ENCODE data around the gene LPP.

Gene LPP

DNA sequence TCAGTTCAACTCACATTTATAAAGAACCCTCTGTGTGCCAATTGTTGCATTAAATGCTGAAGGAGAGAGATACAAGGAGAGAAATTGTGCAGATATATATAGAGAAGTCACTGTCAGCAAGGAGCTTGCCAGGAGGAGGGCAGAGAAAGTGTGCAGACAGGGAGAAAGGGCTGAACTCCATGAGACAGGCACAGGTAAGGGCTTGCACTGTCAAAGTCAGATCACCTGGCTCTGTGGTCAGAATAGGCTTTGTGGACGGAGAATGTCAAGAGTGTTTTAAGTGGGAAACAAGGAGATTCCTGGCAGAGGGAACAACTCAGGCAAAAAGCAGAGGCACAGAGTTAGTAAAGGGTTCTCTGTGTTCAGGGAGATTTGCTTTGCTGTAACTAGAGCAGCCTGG, 714.8 kb downstream of the LPP start:
- no peak for DNase-seq

DNA sequence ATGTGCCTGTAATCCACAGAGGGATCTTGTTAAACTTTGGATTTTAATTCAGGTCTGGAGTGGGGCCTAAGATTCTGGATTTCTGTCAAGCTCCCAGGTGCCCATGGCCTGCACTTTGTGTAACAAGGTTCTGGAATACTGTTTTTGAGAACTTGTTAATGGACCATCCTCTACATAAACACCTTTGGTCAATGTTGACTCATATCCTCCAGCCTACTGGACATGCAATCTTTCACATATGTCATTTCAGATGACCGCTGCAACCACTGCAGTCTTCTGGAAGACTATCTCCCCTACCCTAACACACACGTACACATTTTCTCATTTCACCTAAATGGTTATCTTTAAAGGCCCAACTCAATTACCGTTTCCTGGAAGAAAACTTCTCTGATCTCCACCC, 715.7 kb downstream of the LPP start:
- no peak for DNase-seq

DNA sequence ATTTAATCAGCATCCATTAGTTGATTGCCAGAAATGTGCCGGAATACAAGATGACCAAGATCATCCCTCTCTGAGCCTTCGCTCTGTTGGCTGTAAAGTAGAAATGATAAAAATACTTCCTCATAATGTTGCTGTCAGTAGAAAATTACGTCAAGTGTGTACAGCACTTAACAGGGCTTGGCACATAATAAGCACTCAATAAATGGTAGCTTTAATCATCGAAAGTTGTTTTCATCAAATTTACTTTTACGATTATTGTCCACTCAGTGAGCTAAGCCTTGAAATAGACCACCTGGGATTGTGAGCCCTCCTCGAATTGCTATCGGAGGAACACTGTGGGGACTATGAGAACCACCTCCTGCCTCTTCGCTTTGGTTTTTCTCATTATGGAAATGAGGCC, 716.5 kb downstream of the LPP start:
- no peak for DNase-seq

DNA sequence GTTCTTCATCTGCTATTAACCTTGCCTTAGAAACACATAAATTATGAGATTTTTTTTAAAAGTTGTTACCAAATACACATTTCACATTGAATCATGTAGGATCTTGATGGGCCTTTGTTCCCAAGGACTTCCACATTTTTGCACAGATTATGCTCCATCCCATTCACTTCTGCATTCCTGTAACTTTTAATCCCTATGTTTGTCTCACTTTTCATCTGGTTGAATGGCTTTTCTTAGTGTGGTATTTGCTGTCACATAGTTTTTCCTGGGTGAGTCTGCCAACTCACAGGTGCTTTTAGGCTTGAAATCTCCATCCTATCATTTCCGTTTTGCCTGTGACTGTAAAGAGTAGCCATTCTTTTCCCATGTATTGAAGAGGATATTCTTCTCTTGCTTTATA, 720.6 kb downstream of the LPP start:
- DNase-seq: no peak

DNA sequence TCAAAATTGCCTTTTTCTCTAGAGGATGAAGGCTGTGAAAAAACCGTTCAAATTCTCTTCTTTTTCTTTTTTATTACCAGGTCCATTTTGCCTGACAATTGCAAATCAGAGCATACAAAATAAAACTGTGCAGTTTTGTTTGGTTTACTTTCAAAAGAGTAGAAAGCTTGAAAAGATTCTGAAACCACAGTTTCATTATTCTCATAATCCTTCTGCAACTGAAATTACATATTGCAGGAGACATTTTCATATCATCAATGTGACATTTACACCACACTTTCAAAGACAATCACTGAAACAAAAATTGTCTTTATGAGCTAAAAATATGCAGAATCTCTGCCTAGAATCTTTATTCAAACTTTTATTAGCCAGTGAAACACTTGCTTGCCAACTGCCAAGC, 721.5 kb downstream of the LPP start:
- DNase-seq: no peak

DNA sequence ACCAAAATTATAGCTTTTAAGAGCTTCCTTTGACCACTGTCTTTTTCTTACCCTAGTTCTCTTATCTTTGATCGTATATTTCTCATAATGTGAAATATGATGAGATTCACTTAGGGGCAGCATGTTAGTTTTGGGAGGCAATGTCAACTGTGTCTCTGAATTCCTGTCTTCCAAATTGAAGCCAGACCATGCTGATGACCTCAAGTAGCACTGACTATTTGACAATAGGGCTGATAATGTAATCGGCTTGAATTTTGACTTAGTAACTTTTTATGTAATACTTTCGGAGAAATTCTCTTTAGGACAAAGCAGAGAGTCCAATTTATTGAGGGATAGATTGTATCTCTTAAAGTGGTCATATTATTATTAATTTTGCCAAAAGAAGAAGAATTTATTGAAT, 722.4 kb downstream of the LPP start:
- DNase-seq: no peak

DNA sequence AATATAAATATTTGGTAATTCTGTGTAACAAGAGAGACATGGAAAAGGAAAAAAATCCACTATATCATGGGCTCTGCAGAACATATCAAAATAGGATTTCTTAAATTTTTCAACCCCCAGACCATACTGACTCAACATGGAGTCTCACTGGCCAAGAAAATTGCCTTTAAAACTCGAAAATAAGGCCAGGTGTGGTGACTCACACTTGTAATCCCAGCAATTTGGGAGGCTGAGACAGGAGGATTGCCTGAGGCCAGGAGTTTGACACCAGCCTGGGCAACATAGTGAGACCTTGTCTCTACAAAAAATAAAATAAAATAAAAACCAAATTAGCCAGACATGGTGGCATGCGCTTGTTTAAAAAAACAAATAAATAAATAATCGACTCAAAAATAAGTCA, 723.4 kb downstream of the LPP start:
- no peak for DNase-seq

DNA sequence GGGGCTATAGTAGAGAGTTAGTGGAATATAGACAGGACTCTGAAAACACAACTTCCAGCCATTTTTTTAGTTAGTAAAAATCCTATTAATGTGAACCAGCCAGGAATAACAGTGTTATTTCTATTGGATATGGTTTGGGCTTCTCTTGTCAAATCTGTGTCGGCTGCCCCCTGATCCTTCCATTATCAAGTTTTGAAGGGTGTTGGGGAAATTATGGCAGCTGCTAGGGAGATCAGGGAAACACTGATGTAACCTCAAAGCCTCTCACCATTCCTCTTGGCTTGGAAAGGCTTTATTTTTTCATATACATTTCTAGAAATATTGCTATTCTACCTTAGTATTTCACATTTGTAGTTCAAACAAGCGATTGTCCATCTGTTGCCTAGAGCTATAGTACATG, 724.1 kb downstream of the LPP start:
- no peak for DNase-seq

DNA sequence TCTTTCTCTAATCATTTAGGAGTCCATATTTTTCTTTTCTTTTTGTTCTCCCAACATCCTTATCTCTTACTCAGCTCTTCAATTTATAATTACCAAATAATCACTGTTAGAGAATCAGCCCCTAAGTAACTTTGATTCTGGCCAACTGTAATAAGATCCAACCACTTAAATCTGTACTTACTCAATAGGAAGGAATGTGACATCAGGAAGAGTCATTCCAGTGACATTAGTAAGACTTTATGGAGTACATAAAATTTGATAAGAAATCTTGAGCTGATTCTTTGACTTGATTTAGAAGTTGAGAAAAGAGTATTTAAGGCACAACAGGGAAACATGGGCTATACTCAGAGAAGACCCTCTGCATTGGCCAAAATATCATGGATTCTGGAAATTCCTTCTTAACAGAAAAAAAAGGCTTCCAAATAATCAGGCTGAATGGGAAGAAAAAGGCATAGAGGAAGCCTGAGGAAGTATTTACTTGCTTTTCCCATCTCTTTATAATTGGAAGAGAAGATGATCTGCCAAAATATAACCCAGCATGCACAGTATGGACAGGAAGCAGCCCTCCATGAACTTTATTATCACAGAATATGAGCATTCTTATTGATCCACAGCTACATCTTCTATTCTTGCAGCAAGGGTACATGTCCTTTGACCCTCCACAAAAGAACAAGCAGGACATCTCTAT, 728.1 kb downstream of the LPP start:
- no peak for DNase-seq

DNA sequence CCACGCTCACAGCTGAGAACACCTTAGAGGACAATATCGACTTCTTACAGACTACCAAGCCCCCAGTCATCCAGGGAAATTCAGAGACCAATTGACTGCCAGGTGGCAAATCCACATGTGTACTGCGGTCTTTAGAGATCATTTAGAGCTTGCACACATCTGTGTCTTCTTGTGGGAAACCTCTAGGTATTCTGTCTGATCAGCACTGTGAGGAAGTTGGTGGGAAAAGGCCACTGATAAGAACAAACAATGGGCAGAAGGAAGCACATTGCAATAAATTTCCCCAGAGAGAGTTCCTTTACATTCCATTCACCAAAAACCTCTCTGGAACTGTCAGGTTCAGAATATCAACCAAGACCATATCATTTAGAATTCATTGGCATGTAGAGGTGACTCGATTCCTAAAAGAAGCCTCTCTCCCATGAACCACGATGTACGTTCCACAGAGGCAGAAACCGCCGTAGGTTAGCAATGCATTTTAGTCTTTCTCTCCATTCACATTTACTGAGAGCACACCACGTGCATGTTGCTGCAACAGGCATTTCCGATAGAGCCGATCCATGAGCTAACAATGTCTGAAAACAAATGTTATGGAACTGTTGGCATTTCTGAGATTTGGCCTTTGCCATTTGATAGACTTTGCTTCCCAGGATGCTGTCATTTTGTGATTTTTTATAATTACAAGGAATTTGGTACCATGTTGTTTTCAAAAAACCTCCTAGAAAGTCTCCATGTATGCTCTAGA, 730.5 kb downstream of the LPP start:
- no peak for DNase-seq

DNA sequence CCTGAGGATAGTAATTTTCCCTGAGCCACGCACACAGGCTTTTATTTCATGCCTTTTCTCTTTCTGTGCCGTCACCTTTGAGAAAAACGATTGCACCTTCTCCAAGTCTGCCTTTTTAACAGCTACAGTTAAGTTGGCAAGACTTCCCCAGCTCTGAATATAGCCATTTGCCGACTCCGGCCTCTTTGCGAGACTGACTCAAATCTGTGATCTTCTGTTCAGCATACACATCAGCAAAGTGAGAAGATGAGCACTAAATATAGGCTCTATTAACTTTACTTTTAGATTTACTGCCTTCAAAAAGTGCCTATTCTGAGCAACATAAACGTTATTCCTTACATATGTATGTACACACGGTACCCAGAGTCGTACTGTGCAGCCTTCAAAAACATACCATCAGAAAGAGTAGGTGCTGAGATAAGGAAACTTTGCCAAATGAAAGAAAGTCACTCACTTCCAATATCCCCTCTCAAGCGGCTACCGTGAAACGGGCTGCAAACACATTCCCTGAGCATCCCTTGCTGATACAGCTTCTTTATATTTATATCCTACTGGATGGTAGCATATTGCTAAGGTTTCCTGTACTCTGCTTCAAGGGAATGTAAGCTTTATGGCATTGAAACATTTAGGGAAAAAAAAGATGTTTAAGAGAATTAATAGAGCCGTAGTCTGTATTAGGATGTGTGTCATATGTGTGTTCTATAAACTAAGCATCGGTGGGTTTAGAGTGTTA, 734.5 kb downstream of the LPP start:
- no peak for DNase-seq

DNA sequence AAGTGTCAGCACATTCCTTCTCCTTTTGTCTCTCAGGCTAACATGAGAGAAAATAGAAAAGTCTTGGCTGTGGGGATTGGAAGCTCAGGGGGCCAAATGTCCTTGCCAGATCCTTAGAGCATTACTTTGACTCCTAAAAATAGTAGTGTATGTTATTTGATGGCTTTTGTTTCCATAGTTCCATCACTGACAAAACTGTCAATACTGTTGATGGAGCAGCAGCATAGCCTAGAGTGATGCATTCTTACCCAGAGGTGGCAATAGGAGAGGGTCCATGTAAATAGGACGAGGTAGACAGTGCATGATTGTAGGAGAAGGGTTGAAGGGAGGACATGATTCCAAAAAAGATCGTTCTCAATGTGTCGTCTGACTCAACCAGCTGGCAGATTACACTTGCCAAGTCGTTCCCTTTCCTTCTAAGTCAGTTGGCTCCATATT, 735.1 kb downstream of the LPP start:
- no peak for DNase-seq

DNA sequence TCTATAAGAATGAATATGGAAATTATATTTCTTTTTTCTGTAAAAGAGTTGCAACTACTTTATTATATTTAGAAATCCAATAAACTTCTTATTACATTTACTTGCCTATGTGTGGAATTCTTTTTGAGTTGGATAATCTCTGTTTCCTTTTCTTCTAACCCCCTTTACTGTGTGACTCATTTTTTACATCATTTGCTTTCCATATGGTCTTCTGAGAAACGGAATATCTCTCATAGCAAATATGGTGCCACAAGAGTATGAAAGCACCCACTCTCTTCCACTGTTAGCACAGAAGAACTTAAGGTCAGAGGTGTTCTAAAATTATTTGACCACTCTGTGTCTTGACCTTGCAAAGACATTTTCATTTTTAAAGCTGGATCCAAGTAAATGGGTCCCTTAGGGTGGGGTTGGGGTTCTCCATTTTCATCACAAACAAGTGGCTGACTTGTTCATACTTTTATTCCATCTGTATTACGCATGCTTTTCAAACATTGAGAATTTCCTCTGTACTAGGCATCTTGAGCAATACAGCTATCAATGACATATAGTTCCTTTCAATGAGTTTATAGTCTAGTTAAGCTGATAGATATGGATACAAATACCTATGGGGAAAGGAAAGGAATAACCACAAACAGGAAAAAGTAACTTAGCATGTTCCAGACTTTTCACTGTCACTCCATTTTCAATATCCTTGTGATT, 736.8 kb downstream of the LPP start:
- no peak for DNase-seq

DNA sequence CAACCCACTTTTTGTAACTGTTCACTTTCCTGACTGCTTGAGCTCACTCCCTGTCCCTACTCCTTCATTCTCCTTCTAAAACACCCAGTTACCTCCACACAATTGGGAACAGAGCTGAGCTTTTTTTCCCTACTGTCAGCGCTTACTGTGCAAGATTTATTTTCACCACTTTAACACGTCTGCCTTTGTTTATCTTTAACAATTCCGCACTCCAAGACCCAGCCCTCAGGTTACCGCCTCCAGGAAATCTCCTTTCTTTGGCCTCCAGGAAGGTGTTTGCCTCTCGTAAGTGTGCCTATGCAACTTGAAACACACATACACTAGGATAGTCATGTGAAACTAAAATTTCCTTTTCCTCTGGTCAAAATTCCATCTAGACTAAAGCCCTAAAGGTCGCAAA, 745.9 kb downstream of the LPP start:
- no peak for DNase-seq

DNA sequence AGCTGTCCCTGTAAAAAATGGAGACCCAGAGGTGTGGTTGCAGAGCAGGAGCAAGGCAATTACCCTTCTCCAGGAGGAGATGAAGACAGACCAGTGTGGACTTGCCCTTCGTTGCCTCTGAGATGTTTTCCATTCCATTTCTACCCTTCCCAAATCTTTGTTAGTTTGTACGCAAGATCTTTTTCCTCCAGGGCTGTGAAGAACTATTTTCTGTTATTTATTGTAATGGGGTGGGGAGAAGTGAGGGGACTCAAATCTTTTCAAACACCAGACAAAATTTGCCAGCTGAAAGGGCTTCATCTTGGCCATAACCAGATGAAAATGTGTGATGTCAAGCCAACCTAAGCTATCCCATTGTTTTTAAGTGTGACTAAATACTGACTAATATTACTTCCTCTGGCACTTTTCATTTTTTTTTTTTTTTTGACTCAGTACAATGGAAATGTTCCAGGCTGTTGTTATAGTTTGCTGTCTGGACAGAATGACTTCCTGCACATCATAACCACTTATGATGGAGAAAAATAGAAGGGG, 746.5 kb downstream of the LPP start:
- no peak for DNase-seq

DNA sequence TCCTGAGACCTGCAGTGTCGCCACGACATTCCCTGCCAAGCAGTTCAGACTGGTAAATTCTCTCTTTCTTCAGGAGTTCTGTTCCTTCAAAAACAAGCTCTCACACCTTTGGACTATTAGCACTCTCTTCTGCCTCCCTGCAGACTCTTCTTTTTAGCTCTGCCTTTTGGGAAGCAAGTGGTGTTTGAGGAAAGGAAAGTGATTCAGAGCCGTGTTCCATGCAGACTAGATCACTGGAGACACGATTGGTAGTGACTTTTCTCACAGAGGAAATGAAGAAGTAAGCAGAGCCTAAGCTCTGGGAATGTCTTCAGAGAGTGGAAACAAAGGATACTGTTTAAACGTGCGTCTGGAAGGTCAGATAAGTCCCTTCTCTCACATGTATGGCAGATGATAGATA, 747.2 kb downstream of the LPP start:
- no peak for DNase-seq

DNA sequence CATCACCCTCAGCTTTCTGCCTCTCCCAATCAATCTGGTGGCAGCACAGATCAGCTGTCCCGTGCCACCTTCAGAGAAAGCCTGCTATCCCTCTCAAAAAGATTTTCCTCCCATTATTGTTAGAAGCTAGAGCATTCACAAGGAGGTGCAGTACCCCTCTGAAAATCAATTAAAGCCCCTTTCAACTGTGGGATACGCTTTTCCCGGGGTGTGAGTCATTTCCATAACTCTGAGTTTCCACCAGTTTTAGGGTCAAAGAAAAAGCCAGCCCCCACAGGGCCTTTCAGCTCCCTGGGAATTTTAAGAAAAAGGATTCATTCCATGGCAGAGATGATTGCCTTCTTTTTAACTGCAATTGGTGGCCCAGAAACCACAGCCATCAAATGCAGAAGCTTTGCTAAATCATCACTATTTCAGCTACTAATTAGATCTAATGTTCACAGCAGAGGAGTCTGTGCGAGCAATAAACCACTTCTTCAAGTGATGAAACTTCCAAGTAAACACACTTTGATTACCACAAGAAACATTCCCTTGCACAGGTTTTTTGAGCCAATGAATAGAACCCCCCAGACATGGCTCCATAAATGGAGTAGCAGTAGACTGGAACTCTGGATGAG, 747.8 kb downstream of the LPP start:
- DNase-seq: no peak

DNA sequence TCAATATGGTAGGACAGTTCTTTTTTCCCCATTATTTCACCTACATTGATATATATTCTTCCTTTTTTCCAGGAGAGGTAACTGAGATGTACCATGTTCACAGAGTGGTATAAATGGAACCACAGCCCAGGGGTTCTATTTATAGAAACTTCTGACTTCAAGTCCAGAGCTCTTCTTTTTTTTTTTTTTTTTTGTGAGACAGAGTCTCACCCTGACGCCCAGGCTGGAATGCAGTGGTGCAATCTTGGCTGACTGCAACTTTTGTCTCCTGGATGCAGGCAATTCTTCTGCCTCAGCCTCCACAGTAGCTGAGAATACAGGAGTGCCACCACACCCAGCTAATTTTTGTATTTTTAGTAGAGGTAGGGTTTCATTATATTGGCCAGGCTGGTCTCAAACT, 750.7 kb downstream of the LPP start:
- DNase-seq: no peak

DNA sequence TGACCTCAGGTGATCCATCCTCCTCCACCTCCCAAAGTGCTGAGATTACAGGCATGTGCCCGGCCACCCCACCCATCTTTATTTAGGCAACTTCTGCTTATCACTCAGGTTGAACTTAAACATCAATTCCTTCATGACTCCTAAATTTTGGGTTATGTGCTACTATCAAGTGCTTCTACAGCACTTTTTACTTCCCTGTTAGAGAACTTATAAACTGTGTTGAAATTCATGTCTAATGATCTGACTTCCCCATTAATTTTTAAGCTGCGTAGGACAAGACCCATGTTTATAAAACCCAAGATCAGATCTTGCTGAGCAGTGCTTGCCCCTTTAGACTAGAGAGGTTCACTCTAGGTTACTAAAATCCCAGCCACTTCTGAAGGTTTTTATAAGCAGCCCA, 751.6 kb downstream of the LPP start:
- no peak for DNase-seq

DNA sequence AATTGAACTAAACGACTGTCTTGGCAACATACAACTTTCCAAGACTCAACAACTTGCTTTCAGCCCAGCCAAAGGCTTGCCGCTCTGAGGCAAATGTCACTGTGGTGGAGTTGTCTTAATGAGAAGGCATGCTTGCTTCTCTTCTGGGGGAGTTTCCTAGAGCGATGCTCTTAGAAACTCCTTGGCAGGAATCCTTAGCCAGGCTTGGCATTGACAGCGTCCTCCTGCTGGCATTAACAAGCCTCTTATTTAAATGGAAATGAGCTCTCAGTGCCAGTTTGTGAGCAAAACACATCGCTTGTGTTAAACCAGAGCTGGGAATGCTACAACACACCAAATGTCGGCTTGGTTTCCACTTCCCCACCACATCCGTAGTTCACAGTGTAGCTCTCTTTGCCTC, 752.3 kb downstream of the LPP start:
- no peak for DNase-seq

DNA sequence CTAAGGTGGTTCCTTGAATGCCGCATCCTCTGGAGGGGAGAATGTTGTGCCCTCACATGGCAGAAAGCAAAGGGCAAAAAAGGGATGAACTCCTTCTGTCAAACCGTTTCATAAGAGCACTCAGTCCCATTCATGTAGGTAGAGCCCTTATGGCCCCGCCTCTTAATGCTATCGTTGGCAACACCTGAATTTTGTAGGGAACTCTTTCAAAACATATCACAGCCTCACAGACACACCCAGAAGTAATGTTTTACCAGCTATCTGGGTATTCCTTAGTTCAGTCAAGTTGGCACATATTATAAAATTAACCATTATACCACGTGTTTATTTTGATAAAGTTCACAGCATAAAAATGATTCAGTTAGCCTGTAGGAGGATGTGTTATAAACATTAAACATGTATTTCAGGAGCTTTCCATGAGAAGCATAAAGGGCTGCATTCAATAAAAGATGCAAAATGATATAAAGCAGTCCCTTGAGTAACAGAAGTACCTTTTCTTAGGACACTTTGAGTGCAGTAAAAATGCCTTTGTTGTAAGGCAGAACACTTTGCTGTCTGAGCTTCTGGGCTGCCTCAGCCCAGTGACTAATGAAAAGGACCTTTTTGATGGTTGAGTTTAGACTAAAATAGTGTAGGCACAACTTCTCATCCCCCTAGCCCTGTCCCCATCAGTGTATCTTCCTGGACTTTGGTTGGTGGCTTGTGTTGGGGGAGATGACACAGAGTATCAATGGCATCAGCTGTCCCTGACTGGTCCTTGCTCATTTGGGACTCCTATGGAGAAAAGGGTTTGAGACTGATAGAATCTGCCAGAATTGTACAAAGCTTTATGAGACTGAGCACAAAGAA, 754.3 kb downstream of the LPP start:
- DNase-seq: no peak

All from NCI-H748 treated with DMSO at 0.1 percent for 48 hours (cell line).